ENCODE measurements around the gene ADGRV1.

DNA sequence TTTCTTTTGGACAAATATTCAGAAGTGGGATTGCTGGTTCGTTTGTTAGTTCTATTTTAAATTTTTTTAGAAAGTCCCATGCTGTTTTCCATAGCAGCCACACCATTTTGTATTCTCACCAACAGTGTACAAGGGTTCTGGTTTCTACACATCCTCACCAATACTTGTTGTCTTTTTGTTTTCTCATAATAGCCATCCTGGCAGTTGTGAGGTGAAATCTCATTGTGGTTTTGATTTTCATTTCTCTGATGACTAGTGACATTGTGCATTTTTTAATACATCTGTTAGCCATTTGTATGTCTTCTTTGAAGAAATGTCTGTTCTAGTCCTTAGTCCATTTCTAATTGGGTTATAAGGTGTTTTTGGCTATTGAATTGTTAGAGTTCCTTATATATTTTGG, 610.3 kb downstream of the ADGRV1 start:
- TF ChIP-seq, protein P1, sequence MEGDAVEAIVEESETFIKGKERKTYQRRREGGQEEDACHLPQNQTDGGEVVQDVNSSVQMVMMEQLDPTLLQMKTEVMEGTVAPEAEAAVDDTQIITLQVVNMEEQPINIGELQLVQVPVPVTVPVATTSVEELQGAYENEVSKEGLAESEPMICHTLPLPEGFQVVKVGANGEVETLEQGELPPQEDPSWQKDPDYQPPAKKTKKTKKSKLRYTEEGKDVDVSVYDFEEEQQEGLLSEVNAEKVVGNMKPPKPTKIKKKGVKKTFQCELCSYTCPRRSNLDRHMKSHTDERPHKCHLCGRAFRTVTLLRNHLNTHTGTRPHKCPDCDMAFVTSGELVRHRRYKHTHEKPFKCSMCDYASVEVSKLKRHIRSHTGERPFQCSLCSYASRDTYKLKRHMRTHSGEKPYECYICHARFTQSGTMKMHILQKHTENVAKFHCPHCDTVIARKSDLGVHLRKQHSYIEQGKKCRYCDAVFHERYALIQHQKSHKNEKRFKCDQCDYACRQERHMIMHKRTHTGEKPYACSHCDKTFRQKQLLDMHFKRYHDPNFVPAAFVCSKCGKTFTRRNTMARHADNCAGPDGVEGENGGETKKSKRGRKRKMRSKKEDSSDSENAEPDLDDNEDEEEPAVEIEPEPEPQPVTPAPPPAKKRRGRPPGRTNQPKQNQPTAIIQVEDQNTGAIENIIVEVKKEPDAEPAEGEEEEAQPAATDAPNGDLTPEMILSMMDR (IDR thresholded peaks at IDR 0.05), result no peak
- no peak for TF ChIP-seq POLR2A (IDR thresholded peaks at IDR 0.05)

Measured in thyroid gland (tissue), 4 donors.